GM21723 (cell line): Measurements from ENCODE around the gene ZFAND2A.
"Not testable (repeated sequence)": the region's sequence is repeated elsewhere in the genome, so short reads cannot be mapped to it uniquely, and the experiment has no call there.

Experiments used
- ATAC-seq: cut with Tn5 transposase; IDR thresholded peaks from one replicate; pipeline ENCODE4 v1.9.1; 2021; ENCODE audit warnings: mild to moderate bottlenecking, moderate library complexity; ENCODE audit not compliant: unreplicated experiment

The ZFAND2A gene

DNA sequence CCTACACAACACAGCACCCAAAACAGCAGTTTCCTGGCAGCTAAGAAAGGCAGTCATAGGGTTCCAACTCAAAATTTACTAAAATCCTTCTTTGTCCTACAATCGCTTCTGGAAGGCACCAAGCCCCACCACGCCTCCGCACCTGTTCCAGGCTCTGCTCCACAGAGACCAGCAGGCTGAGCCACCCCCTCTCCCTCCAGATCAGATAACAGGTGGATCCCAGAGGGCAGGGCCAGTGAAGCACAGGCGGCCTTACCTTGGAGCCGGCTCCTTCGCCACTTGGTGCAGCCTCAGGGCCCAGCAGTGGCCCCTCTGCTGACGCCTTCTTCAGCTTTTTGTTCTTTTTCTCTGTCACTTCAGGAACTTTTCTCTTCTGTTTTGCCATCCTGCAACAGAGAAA is 33.0 kb downstream of the ZFAND2A start:
- ATAC-seq, result no peak

- ATAC-seq, result no peak
These were observed 34.4 kb downstream of the ZFAND2A start for GRCh38 chr7:1125603-1125969.

DNA sequence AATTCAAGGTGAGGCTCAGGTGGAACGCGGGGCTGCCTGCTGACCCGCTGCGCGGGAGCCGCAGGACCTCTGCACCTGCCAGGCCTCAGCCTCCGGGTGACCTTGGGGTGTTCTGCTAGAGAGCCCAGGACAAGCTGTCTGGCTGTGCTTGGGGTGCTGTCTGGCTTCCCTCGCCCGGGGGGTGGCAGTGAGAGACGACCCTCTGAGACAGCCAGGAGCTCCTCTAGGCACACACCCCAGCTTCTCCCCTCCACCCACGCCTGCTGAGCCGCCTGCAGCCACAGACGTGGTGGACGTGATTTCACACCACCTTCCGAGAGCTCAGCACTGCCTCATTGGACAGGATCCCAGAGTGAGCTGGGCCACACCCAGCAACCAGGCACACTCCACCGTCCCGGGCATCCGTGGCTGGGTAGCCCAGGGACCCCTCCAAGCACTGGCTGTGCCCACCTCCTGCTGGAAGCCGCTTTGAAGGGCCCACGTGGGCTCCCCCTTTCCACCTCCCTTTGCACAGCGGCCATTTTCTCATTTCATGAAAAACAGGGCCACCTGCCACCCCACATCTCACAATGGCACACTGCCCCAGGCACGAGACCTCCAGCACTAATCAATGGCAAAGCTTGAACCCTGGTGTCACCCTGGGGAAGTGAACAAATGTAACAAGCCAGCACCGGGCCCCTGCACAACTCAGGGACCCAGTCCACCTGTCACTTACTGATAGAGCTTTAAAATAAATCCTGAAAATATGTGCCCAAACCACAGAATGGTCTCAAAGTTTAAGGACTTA is 35.0 kb downstream of the ZFAND2A start:
- ATAC-seq, result no peak

DNA sequence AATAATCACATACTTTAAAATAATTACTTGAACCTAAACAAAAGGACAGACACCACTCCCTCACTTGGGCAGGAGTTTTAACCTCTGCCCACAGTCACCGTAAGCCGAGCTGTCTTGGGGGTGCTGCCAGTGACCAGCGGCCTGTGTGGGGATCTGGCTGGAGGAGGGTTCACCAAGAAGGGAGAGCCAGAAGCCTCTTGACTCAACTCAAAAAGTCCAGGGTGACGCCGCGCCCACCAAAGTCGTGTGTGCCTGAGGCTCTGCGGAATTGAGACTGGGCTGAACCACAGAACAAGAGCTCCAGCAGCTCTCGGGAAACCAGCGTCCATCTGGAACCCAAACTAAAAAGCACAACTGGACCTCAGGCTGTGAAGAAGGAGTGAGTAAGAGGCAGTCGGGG is 35.8 kb downstream of the ZFAND2A start:
- no peak for ATAC-seq

GRCh38 chr7:1123715-1124114 is 36.3 kb downstream of the ZFAND2A start:
- no peak for ATAC-seq

DNA sequence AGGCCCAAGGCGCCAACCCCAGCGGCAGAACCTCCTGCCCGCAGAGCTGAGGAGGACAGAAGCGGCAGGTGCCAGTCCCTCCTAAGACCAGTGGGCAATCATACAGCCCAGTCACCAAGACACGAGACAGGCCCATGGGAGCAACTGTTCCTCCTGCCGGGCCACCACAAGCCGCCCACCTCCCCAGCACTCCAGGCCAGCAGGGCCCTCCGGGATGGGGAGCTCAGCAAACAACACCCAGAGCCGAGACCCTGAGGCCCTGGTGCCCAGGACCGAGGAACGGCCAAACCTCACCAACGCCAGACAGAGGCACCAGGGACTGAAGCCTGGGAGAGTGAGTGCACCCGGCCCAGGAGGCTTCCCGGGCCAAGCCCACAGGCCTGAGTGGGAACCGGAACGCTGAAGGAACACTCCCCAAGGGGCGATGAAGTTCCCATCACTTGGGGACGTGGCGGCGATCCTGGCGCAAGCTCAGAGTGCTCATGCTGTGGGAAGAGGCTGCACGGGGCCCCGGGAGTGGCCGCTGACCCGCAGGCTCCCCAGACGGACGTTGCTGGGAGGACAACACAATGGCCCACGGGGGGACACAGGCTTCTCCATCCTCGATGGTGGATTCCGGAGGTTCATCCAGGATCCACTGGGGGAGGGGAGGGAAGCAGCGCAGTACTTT is 37.0 kb downstream of the ZFAND2A start:
- no peak for ATAC-seq

- no peak for ATAC-seq
These were observed 37.8 kb downstream of the ZFAND2A start for GRCh38 chr7:1121886-1122831.

DNA sequence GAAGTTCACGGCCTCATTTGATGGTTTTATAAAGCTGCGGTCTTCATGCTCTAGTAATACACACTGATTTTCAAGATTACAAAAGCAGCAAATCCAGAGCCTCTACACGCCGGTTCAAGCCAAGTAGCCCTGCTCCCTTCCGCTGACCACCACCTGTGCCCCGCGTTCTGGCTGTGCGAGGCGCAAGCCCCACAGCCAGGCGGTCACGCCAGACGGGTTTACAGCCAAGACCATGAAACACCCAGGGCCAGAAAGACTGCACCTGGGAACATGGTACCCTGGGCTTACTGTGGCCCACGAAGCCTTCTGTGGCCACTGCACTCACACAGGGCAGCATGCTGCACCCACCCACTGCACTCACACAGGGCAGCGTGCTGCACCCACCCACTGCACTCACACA is 38.5 kb downstream of the ZFAND2A start:
- ATAC-seq, result no peak

DNA sequence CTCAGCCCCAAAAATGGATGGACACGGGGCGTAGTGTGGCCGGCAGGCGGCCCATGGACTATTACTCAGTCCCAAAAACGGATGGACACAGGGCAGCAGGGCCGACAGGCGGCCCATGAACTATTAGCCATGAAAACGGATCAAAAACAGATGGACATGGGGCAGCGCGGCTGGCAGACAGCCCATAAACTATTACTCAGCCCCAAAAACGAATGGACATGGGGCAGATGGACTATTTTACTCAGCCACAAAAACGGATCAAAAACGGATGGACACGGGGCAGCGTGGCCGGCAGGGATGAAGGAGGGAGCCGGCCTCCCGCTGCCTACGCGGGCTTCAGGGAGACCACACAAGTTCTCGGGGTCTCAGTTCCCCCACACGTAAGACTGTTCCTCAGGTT is 39.2 kb downstream of the ZFAND2A start:
- no peak for ATAC-seq

DNA sequence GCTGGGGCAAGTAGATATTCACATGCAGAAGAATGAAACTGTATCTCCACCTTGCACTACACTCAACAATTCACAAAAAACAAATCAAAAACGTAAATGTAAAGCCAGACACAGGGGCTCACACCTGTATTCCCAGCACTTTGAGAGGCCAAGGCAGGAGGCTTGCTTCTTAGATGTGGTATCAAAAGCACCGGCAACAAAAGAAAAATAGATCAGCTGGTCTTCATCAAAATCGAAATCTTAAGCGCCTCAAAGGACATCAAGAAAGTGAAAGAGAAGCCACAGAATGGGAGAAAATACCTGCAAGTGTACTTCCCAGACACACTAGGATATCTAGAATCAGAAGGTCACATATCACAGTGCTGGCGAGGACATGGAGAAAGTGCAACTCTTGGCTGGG is 40.8 kb downstream of the ZFAND2A start:
- no peak for ATAC-seq

GRCh38 chr7:1117321-1117928 is 42.6 kb downstream of the ZFAND2A start:
- ATAC-seq, result no peak

GRCh38 chr7:1116383-1117008 is 43.5 kb downstream of the ZFAND2A start:
- not testable (repeated sequence) for ATAC-seq

DNA sequence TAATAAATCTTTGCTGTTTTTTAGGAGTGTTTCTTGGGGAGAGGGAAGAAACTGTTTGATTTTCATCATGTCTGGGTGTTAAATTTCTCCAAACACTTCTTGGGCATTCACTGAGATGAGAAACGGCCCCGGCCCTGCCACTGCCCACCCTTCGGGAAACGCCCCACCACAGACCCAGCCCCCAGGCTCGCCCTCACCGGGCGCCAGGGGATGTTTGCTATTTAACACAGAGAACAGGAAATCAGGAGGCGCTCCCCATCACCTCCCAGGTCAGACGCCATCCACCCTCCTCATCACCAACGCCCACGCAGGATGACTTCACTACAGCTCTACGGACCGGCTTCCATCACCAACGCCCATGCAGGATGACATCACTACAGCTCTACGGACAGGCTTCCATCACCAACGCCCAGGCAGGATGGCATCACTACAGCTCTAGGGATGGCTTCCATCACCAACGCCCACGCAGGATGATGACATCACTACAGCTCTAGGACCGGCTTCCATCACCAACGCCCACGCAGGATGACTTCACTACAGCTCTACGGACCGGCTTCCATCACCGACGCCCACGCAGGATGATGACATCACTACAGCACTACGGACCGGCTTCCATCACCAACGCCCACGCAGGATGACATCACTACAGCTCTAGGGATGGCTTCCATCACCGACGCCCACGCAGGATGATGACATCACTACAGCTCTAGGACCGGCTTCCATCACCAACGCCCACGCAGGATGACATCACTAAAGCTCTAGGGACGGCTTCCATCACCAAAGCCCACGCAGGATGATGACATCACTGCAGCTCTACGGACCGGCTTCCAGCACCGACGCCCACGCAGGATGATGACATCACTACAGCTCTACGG is 44.6 kb downstream of the ZFAND2A start:
- ATAC-seq, result not testable (repeated sequence)

DNA sequence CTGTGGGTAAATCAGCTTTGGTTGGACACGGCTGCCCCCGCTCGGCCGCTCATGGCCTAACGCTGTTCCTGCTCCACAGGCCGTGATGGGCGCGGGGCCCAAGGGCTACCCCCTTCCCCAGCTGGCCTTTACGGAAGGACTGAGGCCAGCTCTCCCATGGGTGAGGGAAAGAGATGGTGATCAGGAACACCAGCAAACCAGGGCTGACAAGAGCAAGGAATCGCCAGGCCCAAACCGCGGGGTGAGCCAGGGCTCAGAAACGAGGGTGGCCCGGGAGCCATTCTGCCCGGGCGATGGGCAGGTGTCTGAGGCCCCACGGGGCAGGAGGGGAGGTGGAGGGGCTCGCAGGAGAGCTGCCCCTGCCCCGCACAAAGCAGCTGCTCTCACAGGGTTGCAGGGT is 45.5 kb downstream of the ZFAND2A start:
- ATAC-seq, result no peak

- ATAC-seq, result no peak
These were observed 45.9 kb downstream of the ZFAND2A start for GRCh38 chr7:1114088-1114487.

DNA sequence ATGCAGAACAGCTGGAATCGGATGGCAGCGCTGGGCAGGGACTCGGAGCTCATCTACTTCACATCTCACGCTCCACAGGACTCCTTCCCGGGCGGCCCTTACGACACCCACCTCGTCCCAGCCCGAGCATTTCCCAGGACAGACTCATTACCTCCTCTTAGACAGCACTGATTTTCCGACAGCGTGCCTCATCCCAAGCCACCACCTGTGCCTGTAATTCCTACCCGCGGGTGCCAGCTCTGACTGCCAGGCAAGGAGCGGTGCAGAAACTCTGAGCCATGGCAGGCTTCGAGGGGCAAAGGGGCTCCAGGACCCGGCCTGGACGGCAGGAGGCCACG is 46.5 kb downstream of the ZFAND2A start:
- no peak for ATAC-seq

DNA sequence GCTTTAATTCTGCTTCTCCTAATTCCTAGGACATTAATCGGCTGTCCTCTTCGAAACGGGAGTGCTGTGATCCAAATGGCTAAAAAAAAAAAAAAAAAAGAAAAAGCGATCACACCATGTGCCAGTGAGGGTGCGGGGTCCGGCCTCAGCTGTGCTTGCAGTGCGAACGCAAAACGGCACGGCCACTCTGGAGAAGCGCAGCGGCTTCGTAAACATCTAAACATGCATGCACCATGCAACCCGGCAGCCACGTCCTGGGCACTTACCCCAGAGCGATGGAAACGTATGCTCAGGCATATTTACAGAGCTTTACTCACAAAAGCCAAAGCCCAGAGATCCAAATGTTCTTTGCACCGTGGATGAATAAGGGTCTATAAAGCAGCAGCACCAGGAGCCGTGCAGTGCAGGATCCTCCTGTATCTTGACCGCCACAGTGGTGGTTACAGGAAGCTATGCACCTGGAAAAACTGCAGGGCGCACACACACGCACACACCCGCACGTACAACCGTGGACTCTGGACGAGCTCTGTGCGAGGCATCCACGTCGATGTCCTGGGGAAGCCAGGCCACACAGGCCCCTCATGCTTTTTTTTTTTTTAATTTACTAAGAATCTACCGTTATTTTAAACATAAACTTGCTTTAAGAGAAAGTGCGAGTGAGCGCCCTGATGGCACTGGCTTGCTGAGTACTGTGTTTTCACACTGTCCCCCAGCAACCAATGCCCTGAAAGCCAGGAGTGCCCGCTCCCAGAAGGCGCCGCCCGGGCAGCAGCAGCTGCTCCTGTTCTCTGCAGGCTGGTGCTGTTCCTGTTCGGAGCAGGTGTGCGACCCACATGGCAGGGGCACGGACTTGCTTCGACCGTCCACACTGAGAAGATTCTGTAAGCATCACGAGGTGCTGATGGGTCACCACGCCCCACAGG is 47.1 kb downstream of the ZFAND2A start:
- ATAC-seq, result no peak

- no peak for ATAC-seq
These were observed 47.9 kb downstream of the ZFAND2A start for GRCh38 chr7:1112109-1112508.

DNA sequence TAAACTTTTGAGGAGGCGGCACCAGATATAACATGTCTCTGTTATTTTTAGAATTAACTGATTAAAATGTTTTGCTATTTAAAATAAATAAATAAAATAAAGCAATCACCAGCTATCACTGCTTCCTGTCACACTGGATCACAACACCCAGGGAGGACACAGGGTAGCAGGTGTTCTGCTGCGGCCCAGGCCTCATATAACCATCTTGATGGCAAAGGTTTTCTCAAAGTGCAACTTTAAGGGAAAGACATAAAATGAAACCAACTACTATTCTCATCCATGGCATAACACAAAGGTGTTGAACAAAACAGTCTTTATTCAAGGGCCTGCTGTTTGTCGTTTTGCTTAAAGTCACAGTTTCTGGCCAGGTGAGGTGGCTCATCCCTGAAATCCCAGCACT is 48.8 kb downstream of the ZFAND2A start:
- ATAC-seq, result no peak
